ENCODE data around the gene HNRNPUL1.

The HNRNPUL1 gene

GRCh38 chr19:41245843-41246242, 18.3 kb upstream of the HNRNPUL1 start:
- DNase-seq = no peak
- Histone ChIP-seq H3K79me2 (ENCODE audit: low read length) (no peaks in the 10 kb centered on the region), H4K20me1 (ENCODE audit: insufficient read depth, low read length) (no peaks in the 10 kb centered on the region), H3K36me3 (replicated peaks; ENCODE audit: insufficient read depth, low read length) (no peaks in the 10 kb centered on the region), H3K9ac (ENCODE audit: low read length) (no peak overlapping the region), H3K9me2 (replicated peaks; ENCODE audit: insufficient read depth, low read length) (no peaks in the 10 kb centered on the region), H3K4me2 (ENCODE audit: low read depth, low read length) (no peak overlapping the region), H3K4me1 (ENCODE audit: low read length) (no peaks in the 10 kb centered on the region), H2AFZ (ENCODE audit: low read length) (no peak overlapping the region), H3F3A (ENCODE audit: insufficient read depth, low read length) (no peaks in the 10 kb centered on the region), H3K4me3 (ENCODE audit: low read length) (no peak overlapping the region), H3K9me3 (replicated peaks; ENCODE audit: insufficient read depth, low read length) (no peaks in the 10 kb centered on the region), H3K27me3 (replicated peaks; ENCODE audit: insufficient read depth, low read length) (peaks cover 73% of the 10 kb centered on the region), H3K27ac (ENCODE audit: low read length) (no peak overlapping the region)
- no peak for TF ChIP-seq EZH2phosphoT487 (IDR thresholded peaks at IDR 0.05; ENCODE audit: low read length)
- no peak for TF ChIP-seq CTCF (IDR thresholded peaks at IDR 0.05; ENCODE audit: low read length)
- TF ChIP-seq EZH2 (optimal IDR thresholded peaks at IDR 0.05; ENCODE audit: low read depth, low read length) = no peak

GRCh38 chr19:41248895-41249294, 15.3 kb upstream of the HNRNPUL1 start:
- Histone ChIP-seq H3K79me2 (ENCODE audit: low read length) (no peaks in the 10 kb centered on the region), H3K4me2 (ENCODE audit: low read depth, low read length) (no peak overlapping the region), H3K4me1 (ENCODE audit: low read length) (no peaks in the 10 kb centered on the region), H2AFZ (ENCODE audit: low read length) (no peak overlapping the region), H3F3A (ENCODE audit: insufficient read depth, low read length) (no peaks in the 10 kb centered on the region), H3K9ac (ENCODE audit: low read length) (no peak overlapping the region), H3K27ac (ENCODE audit: low read length) (no peak overlapping the region), H3K36me3 (replicated peaks; ENCODE audit: insufficient read depth, low read length) (no peaks in the 10 kb centered on the region), H3K4me3 (ENCODE audit: low read length) (no peak overlapping the region), H3K9me3 (replicated peaks; ENCODE audit: insufficient read depth, low read length) (no peaks in the 10 kb centered on the region), H3K9me2 (replicated peaks; ENCODE audit: insufficient read depth, low read length) (no peaks in the 10 kb centered on the region), H4K20me1 (ENCODE audit: insufficient read depth, low read length) (no peaks in the 10 kb centered on the region), H3K27me3 (replicated peaks; ENCODE audit: insufficient read depth, low read length) (peaks cover 68% of the 10 kb centered on the region)
- DNase-seq = no peak
- no peak for TF ChIP-seq EZH2 (optimal IDR thresholded peaks at IDR 0.05; ENCODE audit: low read depth, low read length)
- TF ChIP-seq EZH2phosphoT487 (IDR thresholded peaks at IDR 0.05; ENCODE audit: low read length) = no peak
- no peak for TF ChIP-seq CTCF (IDR thresholded peaks at IDR 0.05; ENCODE audit: low read length)

GRCh38 chr19:41249707-41250423, 14.3 kb upstream of the HNRNPUL1 start:
- H3F3A ChIP-seq (ENCODE audit: insufficient read depth, low read length) = no peaks in the 10 kb centered on the region
- H3K79me2 ChIP-seq (ENCODE audit: low read length) = no peaks in the 10 kb centered on the region
- peaks cover 66% of the 10 kb centered on the region for H3K27me3 ChIP-seq (replicated peaks; ENCODE audit: insufficient read depth, low read length)
- no peaks in the 10 kb centered on the region for H4K20me1 ChIP-seq (ENCODE audit: insufficient read depth, low read length)
- H3K36me3 ChIP-seq (replicated peaks; ENCODE audit: insufficient read depth, low read length) = no peaks in the 10 kb centered on the region
- H3K27ac ChIP-seq (ENCODE audit: low read length) = no peak overlapping the region
- no peak for TF ChIP-seq CTCF (IDR thresholded peaks at IDR 0.05; ENCODE audit: low read length)
- TF ChIP-seq EZH2phosphoT487 (IDR thresholded peaks at IDR 0.05; ENCODE audit: low read length) = no peak
- no peak for TF ChIP-seq EZH2 (optimal IDR thresholded peaks at IDR 0.05; ENCODE audit: low read depth, low read length)
- no peak overlapping the region for H3K9ac ChIP-seq (ENCODE audit: low read length)
- H3K9me3 ChIP-seq (replicated peaks; ENCODE audit: insufficient read depth, low read length) = no peaks in the 10 kb centered on the region
- no peak for DNase-seq
- H3K4me1 ChIP-seq (ENCODE audit: low read length) = no peaks in the 10 kb centered on the region
- H3K9me2 ChIP-seq (replicated peaks; ENCODE audit: insufficient read depth, low read length) = no peaks in the 10 kb centered on the region
- no peak overlapping the region for H3K4me2 ChIP-seq (ENCODE audit: low read depth, low read length)
- H2AFZ ChIP-seq (ENCODE audit: low read length) = no peak overlapping the region
- H3K4me3 ChIP-seq (ENCODE audit: low read length) = no peak overlapping the region

All from MM.1S (cell line).